MM.1S (cell line): ENCODE data around the gene S100A1.
"Not testable (repeated sequence)": the region's sequence is repeated elsewhere in the genome, so short reads cannot be mapped to it uniquely, and the experiment has no call there.

Experiments used
- DNase-seq: peaks from one replicate; pipeline ENCODE4 v3.0.0-alpha.2; 2015
- H2AFZ ChIP-seq: fragments of 300-600 bp; sonication (generic); 2 replicates; pipeline ENCODE4 v1.6.0; 2016; ENCODE audit warnings: antibody characterized with exemption, low read length
- H3F3A ChIP-seq: fragments of 300-600 bp; sonication (generic); 2 replicates; pipeline ENCODE4 v1.6.1; 2016; ENCODE audit warnings: mild to moderate bottlenecking, antibody characterized with exemption, low read length, moderate library complexity, mixed read lengths; ENCODE audit not compliant: insufficient read depth
- H3K27ac ChIP-seq: fragments of 300-600 bp; sonication (generic); 2 replicates; pipeline ENCODE4 v1.5.1; 2016; ENCODE audit warnings: mild to moderate bottlenecking, low read length
- H3K27me3 ChIP-seq: fragments of 300-600 bp; sonication (generic); replicated peaks from 2 replicates; pipeline ENCODE4 v1.6.0; 2016; ENCODE audit warnings: low read length; ENCODE audit not compliant: insufficient read depth
- H3K36me3 ChIP-seq: fragments of 300-600 bp; sonication (generic); replicated peaks from 2 replicates; pipeline ENCODE4 v1.6.1; 2016; ENCODE audit warnings: mild to moderate bottlenecking, low read length, mixed read lengths; ENCODE audit not compliant: insufficient read depth
- H3K4me1 ChIP-seq: fragments of 300-600 bp; sonication (generic); 2 replicates; pipeline ENCODE4 v1.6.1; 2016; ENCODE audit warnings: low read length, mixed read lengths
- H3K4me2 ChIP-seq: fragments of 300-600 bp; sonication (generic); 2 replicates; pipeline ENCODE4 v1.6.0; 2016; ENCODE audit warnings: low read depth, low read length
- H3K4me3 ChIP-seq: fragments of 300-600 bp; sonication (generic); 2 replicates; pipeline ENCODE4 v1.5.1; 2016; ENCODE audit warnings: low read length, mixed read lengths
- H3K79me2 ChIP-seq: fragments of 300-600 bp; sonication (generic); 2 replicates; pipeline ENCODE4 v1.6.1; 2016; ENCODE audit warnings: mixed run types, low read length, mixed read lengths
- H3K9ac ChIP-seq: fragments of 300-600 bp; sonication (generic); 2 replicates; pipeline ENCODE4 v1.6.1; 2016; ENCODE audit warnings: low read length, mixed read lengths
- H3K9me2 ChIP-seq: fragments of 300-600 bp; sonication (generic); replicated peaks from 2 replicates; pipeline ENCODE4 v1.6.1; 2016; ENCODE audit warnings: mild to moderate bottlenecking, low read length, mixed read lengths; ENCODE audit not compliant: insufficient read depth
- H3K9me3 ChIP-seq: fragments of 300-600 bp; sonication (generic); replicated peaks from 2 replicates; pipeline ENCODE4 v1.6.1; 2016; ENCODE audit warnings: mild to moderate bottlenecking, low read length, mixed read lengths; ENCODE audit not compliant: insufficient read depth
- H4K20me1 ChIP-seq: fragments of 300-600 bp; sonication (generic); 2 replicates; pipeline ENCODE4 v1.6.1; 2016; ENCODE audit warnings: mild to moderate bottlenecking, low read length, moderate library complexity, mixed read lengths; ENCODE audit not compliant: insufficient read depth
- EZH2 ChIP-seq: fragments of 300-600 bp; sonication (generic); optimal IDR thresholded peaks from 2 replicates; pipeline ENCODE3; 2017; ENCODE audit warnings: low read depth, mild to moderate bottlenecking, antibody characterized with exemption, low read length, mixed read lengths
- EZH2phosphoT487 ChIP-seq: fragments of 300-600 bp; sonication (generic); IDR thresholded peaks from 2 replicates; pipeline ENCODE4 v1.6.1; 2018; ENCODE audit warnings: antibody characterized with exemption, low read length
- TF ChIP-seq, protein P1 (sequence below): fragments of 300-600 bp; sonication (generic); IDR thresholded peaks from 2 replicates; pipeline ENCODE4 v1.5.1; 2016; ENCODE audit warnings: antibody characterized with exemption, low read length, mixed read lengths

Gene S100A1

DNA sequence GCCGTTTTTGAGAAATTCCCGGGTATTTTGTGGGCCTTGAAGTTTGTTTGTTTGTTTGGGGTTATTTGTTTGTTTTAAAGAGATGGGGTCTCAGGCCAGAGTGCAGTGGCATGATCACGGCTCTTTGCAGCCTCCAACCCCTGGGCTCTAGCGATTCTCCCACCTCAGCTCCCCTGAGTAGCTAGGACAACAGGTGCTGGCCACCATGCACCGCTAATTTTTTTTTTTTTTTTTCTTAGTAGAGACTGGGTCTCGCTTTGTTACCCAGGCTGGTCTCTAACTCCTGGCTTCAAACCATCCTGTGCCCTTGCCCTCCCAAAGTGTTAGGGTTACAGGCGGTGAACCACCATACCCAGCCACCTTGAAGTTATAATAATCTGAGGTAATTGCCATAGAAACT, 7.6 kb downstream of the S100A1 start:
- Histone ChIP-seq H3K27me3 (no peaks in the 10 kb centered on the region), H3F3A (peaks cover 5% of the 10 kb centered on the region), H3K4me3 (no peak overlapping the region), H2AFZ (no peak overlapping the region), H3K4me1 (peaks cover 4% of the 10 kb centered on the region; the same call in 1 of the 2 replicates), H3K36me3 (peaks cover 37% of the 10 kb centered on the region), H3K9ac (no peak overlapping the region), H3K9me3 (no peaks in the 10 kb centered on the region), H3K79me2 (peaks cover 69% of the 10 kb centered on the region), H4K20me1 (no peaks in the 10 kb centered on the region), H3K4me2 (no peak overlapping the region), H3K9me2 (no peaks in the 10 kb centered on the region), H3K27ac (no peak overlapping the region)
- DNase-seq: no peak
- TF ChIP-seq EZH2phosphoT487 (no peak), EZH2 (no peak)
- TF ChIP-seq, protein P1, sequence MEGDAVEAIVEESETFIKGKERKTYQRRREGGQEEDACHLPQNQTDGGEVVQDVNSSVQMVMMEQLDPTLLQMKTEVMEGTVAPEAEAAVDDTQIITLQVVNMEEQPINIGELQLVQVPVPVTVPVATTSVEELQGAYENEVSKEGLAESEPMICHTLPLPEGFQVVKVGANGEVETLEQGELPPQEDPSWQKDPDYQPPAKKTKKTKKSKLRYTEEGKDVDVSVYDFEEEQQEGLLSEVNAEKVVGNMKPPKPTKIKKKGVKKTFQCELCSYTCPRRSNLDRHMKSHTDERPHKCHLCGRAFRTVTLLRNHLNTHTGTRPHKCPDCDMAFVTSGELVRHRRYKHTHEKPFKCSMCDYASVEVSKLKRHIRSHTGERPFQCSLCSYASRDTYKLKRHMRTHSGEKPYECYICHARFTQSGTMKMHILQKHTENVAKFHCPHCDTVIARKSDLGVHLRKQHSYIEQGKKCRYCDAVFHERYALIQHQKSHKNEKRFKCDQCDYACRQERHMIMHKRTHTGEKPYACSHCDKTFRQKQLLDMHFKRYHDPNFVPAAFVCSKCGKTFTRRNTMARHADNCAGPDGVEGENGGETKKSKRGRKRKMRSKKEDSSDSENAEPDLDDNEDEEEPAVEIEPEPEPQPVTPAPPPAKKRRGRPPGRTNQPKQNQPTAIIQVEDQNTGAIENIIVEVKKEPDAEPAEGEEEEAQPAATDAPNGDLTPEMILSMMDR: no peak

DNA sequence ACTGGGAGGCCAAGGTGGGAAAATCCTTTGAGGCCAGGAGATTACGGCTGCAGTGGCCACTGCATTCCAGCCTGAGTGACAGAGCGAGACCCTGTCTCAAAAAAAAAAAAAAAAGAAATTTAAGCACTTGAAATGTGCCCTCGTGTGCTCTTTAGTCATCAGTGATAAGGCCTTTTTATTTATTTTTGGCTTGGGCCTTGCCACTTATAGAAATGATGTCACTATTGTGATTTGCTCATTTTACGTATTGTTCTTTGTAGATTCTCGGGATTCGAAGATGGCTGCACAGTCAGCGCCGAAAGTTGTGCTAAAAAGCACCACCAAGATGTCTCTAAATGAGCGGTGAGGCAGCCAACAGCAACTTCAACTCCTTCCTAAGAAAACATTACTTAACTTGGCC, 8.1 kb downstream of the S100A1 start:
- Histone ChIP-seq H3K27me3 (no peaks in the 10 kb centered on the region), H4K20me1 (no peaks in the 10 kb centered on the region), H3K4me2 (no peak overlapping the region), H3K9me2 (no peaks in the 10 kb centered on the region), H3K4me3 (no peak overlapping the region), H3K9ac (no peak overlapping the region), H3K36me3 (peaks cover 42% of the 10 kb centered on the region), H3K79me2 (peaks cover 73% of the 10 kb centered on the region), H3F3A (peaks cover 5% of the 10 kb centered on the region), H3K9me3 (no peaks in the 10 kb centered on the region), H2AFZ (no peak overlapping the region), H3K27ac (no peak overlapping the region), H3K4me1 (peaks cover 4% of the 10 kb centered on the region; the same call in 1 of the 2 replicates)
- TF ChIP-seq EZH2 (no peak), EZH2phosphoT487 (no peak)
- DNase-seq: no peak

DNA sequence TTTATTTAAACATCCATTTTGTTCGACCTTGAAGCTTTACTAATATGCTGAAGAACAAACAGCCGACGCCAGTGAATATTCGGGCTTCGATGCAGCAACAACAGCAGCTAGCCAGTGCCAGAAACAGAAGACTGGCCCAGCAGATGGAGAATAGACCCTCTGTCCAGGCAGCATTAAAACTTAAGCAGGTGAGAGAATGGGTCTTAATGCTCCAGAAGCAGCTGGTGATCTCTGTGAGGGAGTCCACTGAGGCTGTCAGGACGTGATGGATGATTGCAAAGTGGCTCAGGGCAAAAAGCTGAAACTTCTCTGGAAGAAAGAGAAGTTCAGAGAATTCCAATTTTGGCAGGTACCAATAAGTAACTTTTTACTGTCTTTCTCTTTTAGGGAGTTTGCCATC, 10.0 kb downstream of the S100A1 start:
- H3F3A ChIP-seq: peaks cover 5% of the 10 kb centered on the region
- peaks cover 93% of the 10 kb centered on the region for H3K79me2 ChIP-seq
- TF ChIP-seq EZH2phosphoT487 (no peak), EZH2 (no peak)
- TF ChIP-seq, protein P1: no peak
- H3K4me2 ChIP-seq: no peak overlapping the region
- H3K4me3 ChIP-seq: no peak overlapping the region
- no peaks in the 10 kb centered on the region for H3K9me3 ChIP-seq
- no peaks in the 10 kb centered on the region for H3K9me2 ChIP-seq
- DNase-seq: no peak
- H3K27ac ChIP-seq: no peak overlapping the region
- H2AFZ ChIP-seq: no peak overlapping the region
- no peaks in the 10 kb centered on the region for H4K20me1 ChIP-seq
- peaks cover 4% of the 10 kb centered on the region; the same call in 1 of the 2 replicates for H3K4me1 ChIP-seq
- no peaks in the 10 kb centered on the region for H3K27me3 ChIP-seq
- no peak overlapping the region for H3K9ac ChIP-seq
- H3K36me3 ChIP-seq: peaks cover 60% of the 10 kb centered on the region

DNA sequence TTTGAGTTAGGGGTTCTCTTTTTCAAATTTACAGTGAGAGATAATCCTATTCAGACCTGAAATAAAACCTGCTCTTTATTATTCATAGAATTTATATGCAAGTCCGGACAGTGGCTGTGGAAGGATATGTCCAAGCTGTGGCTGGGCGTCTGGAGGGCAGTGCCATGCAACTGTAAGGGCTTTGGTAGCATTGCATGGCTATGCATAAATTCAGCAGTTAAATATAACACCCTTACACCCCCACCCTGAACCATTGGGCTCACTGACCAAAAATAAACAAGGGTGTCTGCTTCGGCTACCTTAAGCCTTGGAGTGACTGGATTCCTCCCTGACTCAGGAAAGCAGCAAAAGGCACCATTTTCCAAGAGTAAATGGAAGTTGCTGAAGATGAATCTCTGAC, 11.0 kb downstream of the S100A1 start:
- DNase-seq: no peak
- no peaks in the 10 kb centered on the region for H4K20me1 ChIP-seq
- H3K36me3 ChIP-seq: peaks cover 63% of the 10 kb centered on the region

DNA sequence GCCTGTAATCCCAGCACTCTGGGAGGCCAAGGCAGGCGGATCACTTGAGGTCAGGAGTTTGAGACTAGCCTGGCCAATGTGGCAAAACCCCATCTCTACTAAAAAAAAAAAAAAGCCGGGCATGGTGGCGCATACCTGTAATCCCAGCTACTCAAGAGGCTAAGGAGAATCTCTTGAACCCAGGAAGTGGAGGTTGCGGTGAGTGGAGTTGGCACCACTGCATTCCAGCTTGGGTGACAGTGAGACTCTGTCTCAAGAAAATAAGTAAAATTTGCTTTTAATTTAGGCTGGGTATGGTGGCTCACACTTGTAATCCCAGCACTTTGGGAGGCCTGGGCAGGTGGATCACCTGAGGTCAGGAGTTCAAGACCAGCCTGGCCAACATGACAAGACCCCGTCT, 12.0 kb downstream of the S100A1 start:
- H3K4me3 ChIP-seq, H3K9me3 ChIP-seq, H4K20me1 ChIP-seq, H3K9me2 ChIP-seq, H3F3A ChIP-seq, DNase-seq, H3K4me1 ChIP-seq, H2AFZ ChIP-seq, H3K27me3 ChIP-seq, H3K9ac ChIP-seq, H3K4me2 ChIP-seq, H3K27ac ChIP-seq: not testable (repeated sequence)
- Histone ChIP-seq H3K36me3 (peaks cover 63% of the 10 kb centered on the region), H3K79me2 (peaks cover 99% of the 10 kb centered on the region)

More for the DNA sequence above, 11.0 kb downstream of the S100A1 start:
- H3K4me3 ChIP-seq: no peak overlapping the region
- no peak overlapping the region for H3K4me2 ChIP-seq
- no peak overlapping the region for H3K9ac ChIP-seq
- no peak overlapping the region for H2AFZ ChIP-seq
- peaks cover under 1% of the 10 kb centered on the region for H3F3A ChIP-seq
- H3K4me1 ChIP-seq: no peaks in the 10 kb centered on the region
- no peaks in the 10 kb centered on the region for H3K9me2 ChIP-seq
- H3K27me3 ChIP-seq: no peaks in the 10 kb centered on the region
- H3K27ac ChIP-seq: no peak overlapping the region
- peaks cover 99% of the 10 kb centered on the region for H3K79me2 ChIP-seq
- H3K9me3 ChIP-seq: no peaks in the 10 kb centered on the region
- TF ChIP-seq EZH2phosphoT487: no peak
- no peak for TF ChIP-seq EZH2
- TF ChIP-seq, protein P1: no peak
